HAP-1 (cell line): Measurements from ENCODE around the gene PDZRN3.

Experiments
- DNase-seq, 2 experiments: peaks; one replicate each; pipeline ENCODE4 v3.0.0-alpha.2; 2016 to 2020; ENCODE audit warnings: low spot score in 2 of 2
- H3K27me3 ChIP-seq: fragments of 250-450 bp; sonication (Bioruptor Pico); 2 replicates; pipeline ENCODE4 v1.5.1; 2020; ENCODE audit warnings: low read depth, mild to moderate bottlenecking, moderate library complexity
- H3K36me3 ChIP-seq: fragments of 250-450 bp; sonication (Bioruptor Pico); replicated peaks from 2 replicates; pipeline ENCODE4 v1.5.1; 2020; ENCODE audit warnings: mild to moderate bottlenecking
- H3K4me1 ChIP-seq: fragments of 250-450 bp; sonication (Bioruptor Pico); 2 replicates; pipeline ENCODE4 v1.5.1; 2020; ENCODE audit warnings: mild to moderate bottlenecking
- H3K4me3 ChIP-seq: fragments of 250-450 bp; sonication (Bioruptor Pico); 2 replicates; pipeline ENCODE4 v1.5.1; 2020; ENCODE audit warnings: mild to moderate bottlenecking, moderate library complexity
- H3K9me3 ChIP-seq: fragments of 250-450 bp; sonication (Bioruptor Pico); 2 replicates; pipeline ENCODE4 v1.5.1; 2020; ENCODE audit warnings: mild to moderate bottlenecking, moderate library complexity
- in situ Hi-C: fragments of 300-500 bp; cut with MboI; formaldehyde crosslinking; loops from 3 replicates; pipeline ENCODE4 v1.14.3; 2020; ENCODE audit warnings: low sequenced_read_pairs, inconsistent platforms, mixed read lengths

PDZRN3 gene

DNA sequence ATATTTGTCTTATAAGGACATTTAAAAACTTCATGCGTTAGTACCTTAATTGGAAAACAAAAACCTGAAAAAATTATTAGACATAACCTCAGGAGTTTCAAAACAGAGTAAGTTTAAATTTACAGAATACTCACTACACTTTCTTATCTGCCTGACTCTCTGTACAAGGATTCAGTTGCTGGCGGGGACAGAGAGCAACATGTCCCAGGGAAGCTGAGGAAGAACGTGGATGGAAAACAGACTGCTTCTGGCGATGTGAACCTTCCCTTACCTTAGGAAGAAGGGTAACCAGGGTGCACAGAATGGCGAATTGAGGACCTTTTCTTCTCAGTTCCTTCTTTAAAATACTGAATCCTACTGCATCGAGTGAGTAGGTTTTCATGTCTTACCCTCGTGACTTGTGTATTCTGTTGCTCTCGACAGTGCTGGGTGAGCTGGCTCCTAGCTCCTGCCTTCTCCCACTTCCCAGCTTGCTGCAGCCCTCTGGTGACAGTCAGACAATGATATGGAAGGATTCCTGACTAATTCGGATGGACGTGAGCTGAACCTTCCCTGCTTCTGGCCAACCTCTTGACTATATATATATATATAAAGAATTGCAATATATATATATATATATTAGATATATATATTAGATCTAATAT is 178.2 kb downstream of the PDZRN3 start:
- in situ Hi-C loops, result no loop called here
- no peaks in the 10 kb centered on the region for H3K9me3 ChIP-seq
- peaks cover 18% of the 10 kb centered on the region for H3K27me3 ChIP-seq
- no peak for DNase-seq
- H3K4me3 ChIP-seq, result no peak overlapping the region
- H3K4me1 ChIP-seq, result no peaks in the 10 kb centered on the region
- H3K36me3 ChIP-seq, result no peaks in the 10 kb centered on the region

DNA sequence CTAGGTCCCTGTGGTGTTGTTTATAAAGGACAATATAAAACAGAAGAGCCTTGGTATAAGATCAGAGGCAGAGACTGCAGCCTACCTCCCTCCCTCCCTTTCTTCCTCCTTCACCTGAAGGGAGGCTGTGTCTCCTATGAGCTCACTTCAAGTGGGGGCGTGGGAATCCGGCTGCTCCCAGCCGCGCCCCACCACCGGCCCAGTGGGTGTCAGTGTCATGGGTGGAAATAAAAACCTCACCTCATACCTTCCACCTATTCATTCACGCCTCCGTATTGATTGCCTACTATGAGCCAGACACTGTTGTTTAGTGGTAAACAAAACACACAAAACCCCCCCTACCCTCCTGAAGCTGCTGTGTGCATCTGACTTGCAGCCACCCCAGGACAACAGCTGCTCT is 181.9 kb downstream of the PDZRN3 start:
- no peaks in the 10 kb centered on the region for H3K36me3 ChIP-seq
- in situ Hi-C loops, result no loop called here
- no peaks in the 10 kb centered on the region for H3K4me1 ChIP-seq
- DNase-seq, result no peak
- H3K9me3 ChIP-seq, result no peaks in the 10 kb centered on the region
- peaks cover 9% of the 10 kb centered on the region for H3K27me3 ChIP-seq
- H3K4me3 ChIP-seq, result no peak overlapping the region

DNA sequence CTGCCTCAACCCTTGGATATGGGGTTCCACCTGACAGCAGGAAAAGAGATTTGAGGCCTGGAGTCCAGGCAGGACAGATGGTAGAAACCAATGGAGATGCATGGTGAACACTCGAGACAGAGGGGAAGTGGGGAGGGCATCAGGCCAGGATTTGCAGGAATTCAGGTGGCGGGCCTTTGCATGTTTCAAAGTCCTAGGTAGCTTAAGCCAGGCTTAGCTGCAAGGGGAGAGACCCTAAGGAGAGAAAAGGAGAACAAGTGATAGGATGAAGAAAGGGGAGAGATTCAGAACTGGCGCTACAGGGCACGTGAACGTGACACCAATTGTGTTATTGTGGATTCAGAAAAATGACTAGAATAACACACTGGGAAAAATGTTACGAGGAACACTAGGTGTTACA is 182.6 kb downstream of the PDZRN3 start:
- H3K4me1 ChIP-seq, result no peaks in the 10 kb centered on the region
- H3K9me3 ChIP-seq, result no peaks in the 10 kb centered on the region
- H3K4me3 ChIP-seq, result no peak overlapping the region
- H3K27me3 ChIP-seq, result peaks cover 2% of the 10 kb centered on the region; the same call in 1 of the 2 replicates
- DNase-seq, result no peak
- no peaks in the 10 kb centered on the region for H3K36me3 ChIP-seq
- in situ Hi-C loops, result no loop called here

DNA sequence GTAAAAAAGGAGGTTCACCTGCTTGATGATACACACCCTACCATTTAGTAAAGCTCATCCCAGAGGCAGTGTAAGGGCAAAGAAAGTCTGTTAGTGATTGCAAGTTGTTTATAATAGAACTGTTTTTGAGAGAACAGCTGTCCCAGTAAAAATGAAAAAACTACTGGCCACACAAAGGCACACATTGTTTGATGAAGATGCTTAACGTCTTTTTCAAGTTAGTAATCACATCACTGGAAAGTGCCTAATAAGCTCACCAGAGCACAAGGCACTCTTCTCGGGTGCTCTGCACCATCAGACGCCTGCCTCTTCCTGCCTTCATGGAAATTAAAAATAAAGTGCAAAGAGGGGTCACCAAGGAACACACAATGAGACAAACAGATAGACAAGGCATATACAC is 186.9 kb downstream of the PDZRN3 start:
- no peaks in the 10 kb centered on the region for H3K4me1 ChIP-seq
- H3K4me3 ChIP-seq, result no peak overlapping the region
- no peaks in the 10 kb centered on the region for H3K9me3 ChIP-seq
- H3K27me3 ChIP-seq, result peaks cover 3% of the 10 kb centered on the region; the same call in 1 of the 2 replicates
- no peaks in the 10 kb centered on the region for H3K36me3 ChIP-seq
- DNase-seq, result no peak
- in situ Hi-C loops, result loop anchor here (10.0 kb wide), 1 partner anchor 343 kb away; no protein-coding TSS in a partner anchor

DNA sequence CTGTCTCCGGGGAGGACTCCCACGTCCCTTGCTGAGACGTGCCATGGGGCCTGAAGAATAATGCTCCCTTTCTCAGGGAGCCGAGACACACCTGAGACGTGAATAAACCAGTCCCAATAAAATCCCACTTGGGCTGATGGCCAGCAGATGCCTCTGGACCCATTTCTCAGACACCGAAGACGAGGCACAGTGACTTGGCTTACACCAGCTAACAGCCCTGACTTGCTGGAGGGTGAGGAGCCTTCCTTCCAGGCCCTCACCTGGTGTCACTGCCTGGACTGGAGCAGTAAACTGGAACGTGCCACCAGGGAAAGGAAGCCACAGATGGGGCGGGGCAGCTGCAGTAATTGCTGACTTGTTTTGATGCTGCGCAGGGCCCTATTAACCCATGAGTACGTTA is 189.7 kb downstream of the PDZRN3 start:
- Histone ChIP-seq H3K27me3 (peaks cover 4% of the 10 kb centered on the region; the same call in 1 of the 2 replicates), H3K4me1 (0 out of 2 replicates have a peak, but pooled peaks cover 2% of the 10 kb centered on the region), H3K9me3 (no peaks in the 10 kb centered on the region), H3K4me3 (no peak overlapping the region), H3K36me3 (no peaks in the 10 kb centered on the region)
- DNase-seq, result no peak
- in situ Hi-C loops, result loop anchor here (10.0 kb wide), 1 partner anchor 340 kb away; no protein-coding TSS in a partner anchor

DNA sequence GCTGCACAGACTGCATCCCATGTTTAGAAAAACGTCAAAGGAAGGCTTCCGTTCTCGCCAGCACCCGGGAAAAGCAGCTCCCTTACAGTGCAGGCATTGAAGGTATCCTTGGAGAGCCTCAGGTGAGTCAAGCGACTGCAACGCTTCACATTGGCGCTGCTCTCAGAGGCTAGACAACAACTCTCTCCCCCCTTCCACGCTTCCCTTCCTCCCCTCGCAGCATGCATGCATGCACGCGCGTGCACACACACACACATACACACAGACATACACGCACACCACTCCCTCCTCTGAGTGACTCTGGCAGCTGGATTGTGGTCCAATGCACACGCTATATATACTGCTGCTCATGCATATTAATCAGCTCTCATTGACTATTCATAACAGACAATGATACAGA is 191.1 kb downstream of the PDZRN3 start:
- peaks cover 4% of the 10 kb centered on the region; the same call in 1 of the 2 replicates for H3K27me3 ChIP-seq
- H3K9me3 ChIP-seq, result no peaks in the 10 kb centered on the region
- no peak overlapping the region for H3K4me3 ChIP-seq
- 0 out of 2 replicates have a peak, but pooled peaks cover 2% of the 10 kb centered on the region for H3K4me1 ChIP-seq
- H3K36me3 ChIP-seq, result no peaks in the 10 kb centered on the region
- DNase-seq, result no peak
- in situ Hi-C loops, result loop anchor here (10.0 kb wide), 1 partner anchor 339 kb away; no protein-coding TSS in a partner anchor

DNA sequence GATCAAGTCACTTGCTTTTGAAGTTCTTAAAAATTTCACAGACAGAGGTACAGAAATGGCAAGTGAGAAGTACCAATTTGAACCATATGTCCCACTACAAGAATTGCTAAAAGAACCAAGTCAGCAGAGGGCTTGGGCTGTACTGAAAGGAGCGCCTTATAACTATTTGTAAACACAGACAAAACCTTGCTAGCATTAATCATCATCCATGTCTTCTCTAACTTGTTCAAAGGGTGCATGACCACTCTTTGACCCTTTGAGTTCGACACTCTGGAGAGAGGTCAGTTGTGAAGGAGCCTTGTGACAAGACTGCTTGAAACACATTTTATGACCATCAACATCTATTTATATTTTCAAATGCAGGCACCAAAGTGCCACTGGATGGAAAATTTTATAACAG is 191.7 kb downstream of the PDZRN3 start:
- Histone ChIP-seq H3K27me3 (peaks cover 4% of the 10 kb centered on the region), H3K9me3 (no peaks in the 10 kb centered on the region), H3K36me3 (no peaks in the 10 kb centered on the region), H3K4me1 (0 out of 2 replicates have a peak, but pooled peaks cover 2% of the 10 kb centered on the region), H3K4me3 (no peak overlapping the region)
- in situ Hi-C loops, result loop anchor here (10.0 kb wide), 1 partner anchor 338 kb away; no protein-coding TSS in a partner anchor
- DNase-seq, result no peak

DNA sequence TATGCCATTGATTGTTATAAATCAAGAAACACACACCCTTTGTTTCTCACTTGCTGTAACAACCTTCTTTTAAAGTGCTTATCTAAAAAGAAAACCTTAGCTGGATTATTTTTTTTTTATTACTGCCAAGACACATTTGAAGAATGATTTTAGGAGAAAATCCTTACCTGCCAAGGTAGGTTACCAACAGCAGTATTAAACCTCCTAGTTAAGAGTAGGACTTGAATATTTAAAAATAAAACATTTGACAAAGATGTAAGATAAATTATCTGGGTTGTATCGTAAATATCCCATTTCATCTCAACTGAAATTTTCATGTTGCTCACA is 192.1 kb downstream of the PDZRN3 start:
- in situ Hi-C loops, result loop anchor here (10.0 kb wide), 1 partner anchor 338 kb away; no protein-coding TSS in a partner anchor
- H3K36me3 ChIP-seq, result no peaks in the 10 kb centered on the region

DNA sequence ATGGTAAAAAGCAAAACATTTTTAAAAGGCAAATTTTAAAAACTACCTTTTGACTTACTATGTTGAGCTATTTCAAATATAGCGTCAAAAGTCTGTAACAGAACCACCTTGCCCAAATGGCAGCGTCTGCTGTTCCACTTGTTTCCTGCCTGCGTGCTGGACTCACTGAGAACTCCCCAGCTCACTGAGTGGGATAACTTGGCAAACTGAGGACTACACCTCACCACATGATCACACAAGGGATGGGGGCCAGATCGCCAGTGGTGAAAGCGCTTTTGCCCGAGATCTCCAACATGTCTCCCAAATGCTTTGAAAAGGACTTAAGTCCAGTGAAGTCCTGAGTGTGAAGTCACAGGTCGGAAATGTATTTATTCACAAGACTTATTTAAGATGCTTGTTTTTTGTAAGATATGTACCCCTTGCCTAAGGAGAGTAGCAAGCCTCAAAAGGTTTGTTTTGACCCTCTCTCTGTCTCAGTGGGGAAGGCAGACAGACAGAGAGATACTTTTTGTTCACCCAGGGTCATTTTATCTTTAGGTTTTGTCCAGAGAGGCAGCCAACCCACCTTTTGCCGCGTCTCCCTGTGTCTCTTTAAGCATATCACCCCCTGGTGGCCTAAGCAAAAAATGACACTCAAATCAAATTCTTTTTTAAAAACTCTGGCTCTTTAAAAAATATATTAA is 192.6 kb downstream of the PDZRN3 start:
- in situ Hi-C loops, result loop anchor here (10.0 kb wide), 1 partner anchor 337 kb away; no protein-coding TSS in a partner anchor
- Histone ChIP-seq H3K4me3 (no peak overlapping the region), H3K4me1 (0 out of 2 replicates have a peak, but pooled peaks cover 2% of the 10 kb centered on the region), H3K27me3 (peaks cover 4% of the 10 kb centered on the region), H3K9me3 (no peaks in the 10 kb centered on the region), H3K36me3 (no peaks in the 10 kb centered on the region)
- peak; percentile 47 to 51 for DNase-seq

More for the DNA sequence above, 192.1 kb downstream of the PDZRN3 start:
- H3K4me1 ChIP-seq, result 0 out of 2 replicates have a peak, but pooled peaks cover 2% of the 10 kb centered on the region
- no peaks in the 10 kb centered on the region for H3K9me3 ChIP-seq
- H3K4me3 ChIP-seq, result no peak overlapping the region
- DNase-seq, result no peak
- H3K27me3 ChIP-seq, result peaks cover 4% of the 10 kb centered on the region

DNA sequence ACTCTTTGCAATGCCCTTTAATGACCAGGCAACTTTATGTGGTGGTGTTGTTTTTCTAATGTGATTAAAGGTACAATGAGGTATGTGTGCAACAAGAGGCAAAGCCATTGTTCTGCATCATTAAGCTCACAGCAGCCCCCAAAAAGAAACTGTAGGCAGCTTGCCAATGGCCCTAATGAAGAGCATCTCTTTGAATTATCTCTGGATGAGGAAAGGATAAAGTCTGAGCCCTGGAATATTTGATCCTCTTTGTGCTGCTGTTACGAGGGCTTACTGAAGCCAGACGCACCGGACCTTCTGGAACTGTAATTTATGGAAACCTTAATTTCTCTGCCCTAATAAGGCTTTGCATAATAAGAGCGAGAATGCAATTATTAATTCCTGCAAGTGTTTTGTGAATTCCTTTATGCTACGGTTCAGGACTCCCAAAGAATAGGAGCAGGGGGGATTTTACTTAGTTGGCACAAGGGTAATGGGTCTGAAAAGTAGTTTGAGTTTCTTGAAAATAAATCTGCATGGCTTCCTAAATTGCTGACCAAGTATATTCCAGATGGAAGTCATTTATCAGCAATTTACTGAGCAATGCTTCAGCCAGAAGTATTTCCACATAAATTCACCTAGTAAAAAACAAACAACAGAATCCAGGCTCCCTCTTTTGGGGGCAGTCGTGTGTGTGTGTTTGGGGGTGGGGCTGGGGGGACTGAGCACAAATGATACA is 193.4 kb downstream of the PDZRN3 start:
- Histone ChIP-seq H3K9me3 (no peaks in the 10 kb centered on the region), H3K4me1 (0 out of 2 replicates have a peak, but pooled peaks cover 2% of the 10 kb centered on the region), H3K27me3 (peaks cover 4% of the 10 kb centered on the region), H3K4me3 (no peak overlapping the region), H3K36me3 (no peaks in the 10 kb centered on the region)
- in situ Hi-C loops, result loop anchor here (10.0 kb wide), 1 partner anchor 337 kb away; no protein-coding TSS in a partner anchor
- peak in 1 of 2 experiments; percentile 17 for DNase-seq

DNA sequence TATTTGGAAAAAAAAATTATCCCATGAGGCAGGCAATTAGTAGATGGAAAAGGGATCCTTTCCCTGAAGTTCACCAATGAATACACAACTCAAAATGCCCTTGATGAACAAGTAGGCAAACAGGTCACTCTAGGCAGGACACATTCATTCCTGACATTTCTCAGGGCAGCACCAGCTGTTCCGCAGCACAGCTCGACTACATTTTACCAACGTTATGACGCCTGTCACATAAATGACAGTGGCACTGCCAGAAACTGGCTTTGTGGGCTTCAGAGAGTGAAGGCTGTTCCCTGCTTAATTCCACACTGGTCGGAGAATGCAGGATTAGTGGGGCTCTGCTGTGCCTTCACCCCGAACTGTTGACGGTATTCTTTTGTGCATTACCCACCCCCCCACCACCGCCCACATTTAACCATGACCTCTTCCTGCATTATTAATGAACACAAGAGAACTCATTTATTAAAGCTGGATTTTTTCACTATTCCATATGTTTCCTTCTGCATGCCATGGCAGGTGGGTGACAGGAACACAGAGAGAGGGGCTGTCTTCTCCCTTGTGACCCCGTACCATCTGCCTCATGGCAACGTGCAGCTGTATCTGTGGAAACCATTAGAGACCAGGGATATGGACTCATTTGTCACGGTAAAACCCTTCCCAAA is 197.6 kb downstream of the PDZRN3 start:
- Histone ChIP-seq H3K4me1 (0 out of 2 replicates have a peak, but pooled peaks cover 2% of the 10 kb centered on the region), H3K9me3 (no peaks in the 10 kb centered on the region; the same call in 1 of the 2 replicates), H3K27me3 (peaks cover 8% of the 10 kb centered on the region), H3K4me3 (no peak overlapping the region), H3K36me3 (no peaks in the 10 kb centered on the region)
- in situ Hi-C loops, result no loop called here
- DNase-seq, result no peak

DNA sequence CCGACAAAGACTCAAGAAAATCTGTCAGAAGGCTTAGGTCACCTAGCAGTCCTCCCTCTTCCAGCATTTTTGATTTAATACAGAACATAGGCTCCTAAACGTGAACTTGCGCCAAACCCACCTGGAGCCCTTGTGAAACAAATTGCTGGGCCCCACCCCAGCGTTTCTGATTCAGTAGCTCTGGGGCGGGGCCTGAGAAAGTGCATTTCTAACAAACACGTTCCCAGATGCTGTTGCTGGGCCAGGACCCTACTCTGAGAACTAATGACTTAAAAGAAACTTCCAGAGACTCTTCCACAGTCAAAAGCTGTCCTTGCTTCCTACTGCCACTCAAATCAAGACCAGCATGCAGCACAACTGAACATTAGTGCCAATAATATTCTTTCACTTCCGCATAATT is 198.1 kb downstream of the PDZRN3 start:
- in situ Hi-C loops, result no loop called here
- H3K4me1 ChIP-seq, result 0 out of 2 replicates have a peak, but pooled peaks cover 2% of the 10 kb centered on the region
- peaks cover 8% of the 10 kb centered on the region for H3K27me3 ChIP-seq
- DNase-seq, result no peak
- no peak overlapping the region for H3K4me3 ChIP-seq
- no peaks in the 10 kb centered on the region; the same call in 1 of the 2 replicates for H3K9me3 ChIP-seq
- no peaks in the 10 kb centered on the region for H3K36me3 ChIP-seq

DNA sequence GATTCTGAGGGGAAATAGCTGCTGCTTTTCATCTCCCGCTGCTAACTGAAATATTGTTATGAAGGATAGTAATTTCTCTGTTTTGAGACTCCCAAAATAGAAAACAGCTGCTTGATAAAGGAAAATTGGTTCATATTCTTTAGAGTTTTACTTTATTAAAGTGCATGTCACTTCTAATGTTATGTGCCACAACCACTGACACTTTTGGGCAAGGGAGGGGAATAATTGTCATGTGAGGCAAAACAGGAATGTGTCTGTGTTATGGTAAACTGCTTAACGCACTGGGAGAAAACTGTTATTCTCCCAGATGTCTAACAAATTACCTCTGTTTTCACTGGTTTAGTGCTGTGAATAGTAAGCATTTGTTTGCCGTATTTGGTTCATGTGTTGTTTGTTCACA is 201.6 kb downstream of the PDZRN3 start:
- H3K9me3 ChIP-seq, result no peaks in the 10 kb centered on the region; the same call in 1 of the 2 replicates
- H3K4me3 ChIP-seq, result no peak overlapping the region
- H3K36me3 ChIP-seq, result no peaks in the 10 kb centered on the region
- no peaks in the 10 kb centered on the region for H3K4me1 ChIP-seq
- DNase-seq, result no peak
- H3K27me3 ChIP-seq, result peaks cover 30% of the 10 kb centered on the region
- in situ Hi-C loops, result no loop called here
